IMR-90 (cell line): ENCODE results near the gene SYTL3.
"Not testable (repeated sequence)": the region's sequence is repeated elsewhere in the genome, so short reads cannot be mapped to it uniquely, and the experiment has no call there.

Experiments used
- CEBPB ChIP-seq: IDR thresholded peaks from 2 replicates; pipeline ENCODE4 v1.6.1; 2012; ENCODE audit warnings: low read depth, low read length, improper control_type of control experiment
- CHD1 ChIP-seq: IDR thresholded peaks from 2 replicates; pipeline ENCODE4 v1.6.1; 2012; ENCODE audit warnings: low read depth, low read length, improper control_type of control experiment
- TF ChIP-seq, protein P1 (sequence below): fragments of 150-350 bp; IDR thresholded peaks from 2 replicates; pipeline ENCODE4 v1.6.1; 2017; ENCODE audit warnings: mild to moderate bottlenecking, antibody characterized with exemption, low read length, low read depth
- TF ChIP-seq, protein P2 (sequence below): conservative IDR thresholded peaks from 2 replicates; pipeline ENCODE4 v1.5.1; 2012; ENCODE audit warnings: mild to moderate bottlenecking, low read depth, low read length, improper control_type of control experiment

DNA sequence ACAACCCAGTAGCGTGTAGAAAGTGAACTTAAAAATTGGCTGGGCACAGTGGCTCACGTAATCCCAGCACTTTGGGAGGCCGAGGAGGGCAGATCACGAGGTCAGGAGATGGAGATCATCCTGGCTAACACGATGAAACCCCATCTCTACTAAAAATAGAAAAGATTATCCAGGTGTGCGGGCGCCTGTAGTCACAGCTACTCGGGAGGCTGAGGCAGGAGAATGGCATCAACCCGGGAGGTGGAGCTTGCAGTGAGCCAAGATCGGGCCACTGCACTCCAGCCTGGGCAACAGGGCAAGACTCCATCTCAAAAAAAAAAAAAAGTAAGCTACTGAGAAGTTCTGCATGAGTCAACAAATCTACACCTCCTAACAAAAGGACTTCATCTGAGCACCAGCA is 142.7 kb downstream of the SYTL3 start:
- TF ChIP-seq, protein P1, sequence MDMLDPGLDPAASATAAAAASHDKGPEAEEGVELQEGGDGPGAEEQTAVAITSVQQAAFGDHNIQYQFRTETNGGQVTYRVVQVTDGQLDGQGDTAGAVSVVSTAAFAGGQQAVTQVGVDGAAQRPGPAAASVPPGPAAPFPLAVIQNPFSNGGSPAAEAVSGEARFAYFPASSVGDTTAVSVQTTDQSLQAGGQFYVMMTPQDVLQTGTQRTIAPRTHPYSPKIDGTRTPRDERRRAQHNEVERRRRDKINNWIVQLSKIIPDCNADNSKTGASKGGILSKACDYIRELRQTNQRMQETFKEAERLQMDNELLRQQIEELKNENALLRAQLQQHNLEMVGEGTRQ: not testable (repeated sequence)
- TF ChIP-seq, protein P2, sequence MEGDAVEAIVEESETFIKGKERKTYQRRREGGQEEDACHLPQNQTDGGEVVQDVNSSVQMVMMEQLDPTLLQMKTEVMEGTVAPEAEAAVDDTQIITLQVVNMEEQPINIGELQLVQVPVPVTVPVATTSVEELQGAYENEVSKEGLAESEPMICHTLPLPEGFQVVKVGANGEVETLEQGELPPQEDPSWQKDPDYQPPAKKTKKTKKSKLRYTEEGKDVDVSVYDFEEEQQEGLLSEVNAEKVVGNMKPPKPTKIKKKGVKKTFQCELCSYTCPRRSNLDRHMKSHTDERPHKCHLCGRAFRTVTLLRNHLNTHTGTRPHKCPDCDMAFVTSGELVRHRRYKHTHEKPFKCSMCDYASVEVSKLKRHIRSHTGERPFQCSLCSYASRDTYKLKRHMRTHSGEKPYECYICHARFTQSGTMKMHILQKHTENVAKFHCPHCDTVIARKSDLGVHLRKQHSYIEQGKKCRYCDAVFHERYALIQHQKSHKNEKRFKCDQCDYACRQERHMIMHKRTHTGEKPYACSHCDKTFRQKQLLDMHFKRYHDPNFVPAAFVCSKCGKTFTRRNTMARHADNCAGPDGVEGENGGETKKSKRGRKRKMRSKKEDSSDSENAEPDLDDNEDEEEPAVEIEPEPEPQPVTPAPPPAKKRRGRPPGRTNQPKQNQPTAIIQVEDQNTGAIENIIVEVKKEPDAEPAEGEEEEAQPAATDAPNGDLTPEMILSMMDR: not testable (repeated sequence)
- not testable (repeated sequence) for TF ChIP-seq CEBPB, CHD1
